Lung (tissue), 12 donors: ENCODE data around the gene VCP. TPM values are rescaled to one million over a fixed set of nuclear protein-coding genes. Genes with fewer than 3 reads are reported as not detected.

Experiments used
- ATAC-seq: fragments of 200-7000 bp; cut with Tn5 transposase; one replicate; pipeline ENCODE4 v1.9.1; 2020; ENCODE audit warnings: moderate number of reproducible peaks; ENCODE audit not compliant: insufficient read depth, low FRiP score
- DNase-seq, 3 donors: peaks; one replicate each; pipeline ENCODE4 v3.0.0-alpha.2; 2013 to 2017
- H3K27ac ChIP-seq, 2 donors: one replicate each; pipeline ENCODE4 v1.5.1; 2013; ENCODE audit warnings: mild to moderate bottlenecking in 2 of 2, moderate library complexity in 2 of 2, control low read depth in 1 of 2, inconsistent platforms in 1 of 2, low read depth in 1 of 2, low read length in 1 of 2
- H3K27me3 ChIP-seq, 3 donors: one replicate each; pipeline ENCODE4 v1.5.1; 2013; ENCODE audit warnings: low read length in 2 of 3; ENCODE audit not compliant: control insufficient read depth in 3 of 3, insufficient read depth in 3 of 3
- H3K36me3 ChIP-seq, 4 donors: one replicate each; pipeline ENCODE4 v1.5.1; 2013; ENCODE audit warnings: low read length in 4 of 4, mild to moderate bottlenecking in 1 of 4, moderate library complexity in 1 of 4; ENCODE audit not compliant: control insufficient read depth in 4 of 4, insufficient read depth in 4 of 4
- H3K4me1 ChIP-seq, 5 donors: one replicate each; pipeline ENCODE4 v1.5.1; 2013; ENCODE audit warnings: low read length in 5 of 5, mild to moderate bottlenecking in 2 of 5, moderate library complexity in 1 of 5; ENCODE audit not compliant: control insufficient read depth in 5 of 5, insufficient read depth in 5 of 5
- H3K4me3 ChIP-seq: one replicate; pipeline ENCODE4 v1.5.1; 2013; ENCODE audit warnings: mild to moderate bottlenecking, control low read depth, moderate library complexity
- H3K9ac ChIP-seq, 2 donors: one replicate each; pipeline ENCODE4 v1.5.1; 2013; ENCODE audit warnings: low read length in 2 of 2, control low read depth in 1 of 2; ENCODE audit not compliant: insufficient read depth in 1 of 2
- H3K9me3 ChIP-seq, 4 donors: one replicate each; pipeline ENCODE4 v1.5.1; 2013; ENCODE audit warnings: low read length in 3 of 4, mild to moderate bottlenecking in 1 of 4, moderate library complexity in 1 of 4; ENCODE audit not compliant: control insufficient read depth in 4 of 4, insufficient read depth in 3 of 4
- WGBS, 2 donors: extraction: QIAGEN DNeasy Blood & Tissue Kit; methylation state at CpG; one replicate each; pipeline ENCODE4 v1.1.7; 2013; 5-methylcytosine and 5-hydroxymethylcytosine counted together
- polyA plus RNA-seq, 2 donors: library from polyadenylated mRNA; stranded (reverse); fragments of 200-250 nt; gene quantifications; one replicate each; pipeline ENCODE4 v1.2.1, GENCODE V29; 2013
- total RNA-seq, 2 donors: library from RNA; depleted of rRNA in 1 of 2; stranded (reverse); fragments of >200 nt in 1 of 2; gene quantifications; one replicate each; pipeline ENCODE4 v1.2.1, GENCODE V29; 2014 to 2021
- TF ChIP-seq, protein P1 (sequence below): IDR thresholded peaks from 2 replicates; pipeline ENCODE4 v1.5.1; 2012; ENCODE audit warnings: mild to moderate bottlenecking; ENCODE audit errors: control extremely low read depth, extremely low read depth
- donor health status: control.
- donor health status: control.
- donor health status: Bipolar disorder and iron deficiency.
- donor health status: healthy.
- donor health status: DM: yes; HTN: yes; CAD: no.

The VCP gene
- total and polyA plus RNA-seq, 4 donors, result 58.5 to 249 (median 178) TPM

DNA sequence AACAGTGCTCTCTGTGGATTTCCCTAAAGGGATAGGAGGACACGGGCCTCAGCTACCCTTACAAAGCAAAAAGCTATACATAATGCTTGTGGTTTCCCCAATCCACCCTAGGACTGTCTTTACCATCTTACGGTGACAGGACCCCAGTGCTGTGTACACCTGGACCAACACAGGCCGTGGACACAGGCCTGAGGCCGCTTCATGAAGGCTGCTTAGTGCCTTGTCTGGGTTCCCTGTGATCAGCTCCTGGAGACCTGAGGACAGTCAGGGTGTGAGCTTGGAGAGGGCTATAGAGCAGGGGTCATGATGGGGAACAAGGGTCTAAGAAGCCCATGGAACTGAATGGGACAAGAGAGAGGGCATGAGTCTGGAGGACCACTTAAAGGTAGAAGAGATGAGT, 4.4 kb upstream of the VCP start:
- DNase-seq, result no peak
- 95 to 99% methylated on average over 4 of the region's 4 CpGs for WGBS, 2 donors
- Histone ChIP-seq H3K9me3 (no peaks in the 10 kb centered on the region), H3K27me3 (no peaks in the 10 kb centered on the region), H3K4me3 (no peak overlapping the region), H3K4me1 (peaks cover 0 to 16% (median 7%) of the 10 kb centered on the region in 5 donors), H3K36me3 (peaks cover 0 to 32% (median 13%) of the 10 kb centered on the region in 4 donors), H3K27ac (no peak overlapping the region), H3K9ac (no peak overlapping the region)
- TF ChIP-seq, protein P1, sequence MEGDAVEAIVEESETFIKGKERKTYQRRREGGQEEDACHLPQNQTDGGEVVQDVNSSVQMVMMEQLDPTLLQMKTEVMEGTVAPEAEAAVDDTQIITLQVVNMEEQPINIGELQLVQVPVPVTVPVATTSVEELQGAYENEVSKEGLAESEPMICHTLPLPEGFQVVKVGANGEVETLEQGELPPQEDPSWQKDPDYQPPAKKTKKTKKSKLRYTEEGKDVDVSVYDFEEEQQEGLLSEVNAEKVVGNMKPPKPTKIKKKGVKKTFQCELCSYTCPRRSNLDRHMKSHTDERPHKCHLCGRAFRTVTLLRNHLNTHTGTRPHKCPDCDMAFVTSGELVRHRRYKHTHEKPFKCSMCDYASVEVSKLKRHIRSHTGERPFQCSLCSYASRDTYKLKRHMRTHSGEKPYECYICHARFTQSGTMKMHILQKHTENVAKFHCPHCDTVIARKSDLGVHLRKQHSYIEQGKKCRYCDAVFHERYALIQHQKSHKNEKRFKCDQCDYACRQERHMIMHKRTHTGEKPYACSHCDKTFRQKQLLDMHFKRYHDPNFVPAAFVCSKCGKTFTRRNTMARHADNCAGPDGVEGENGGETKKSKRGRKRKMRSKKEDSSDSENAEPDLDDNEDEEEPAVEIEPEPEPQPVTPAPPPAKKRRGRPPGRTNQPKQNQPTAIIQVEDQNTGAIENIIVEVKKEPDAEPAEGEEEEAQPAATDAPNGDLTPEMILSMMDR, result no peak
- no peak for ATAC-seq

DNA sequence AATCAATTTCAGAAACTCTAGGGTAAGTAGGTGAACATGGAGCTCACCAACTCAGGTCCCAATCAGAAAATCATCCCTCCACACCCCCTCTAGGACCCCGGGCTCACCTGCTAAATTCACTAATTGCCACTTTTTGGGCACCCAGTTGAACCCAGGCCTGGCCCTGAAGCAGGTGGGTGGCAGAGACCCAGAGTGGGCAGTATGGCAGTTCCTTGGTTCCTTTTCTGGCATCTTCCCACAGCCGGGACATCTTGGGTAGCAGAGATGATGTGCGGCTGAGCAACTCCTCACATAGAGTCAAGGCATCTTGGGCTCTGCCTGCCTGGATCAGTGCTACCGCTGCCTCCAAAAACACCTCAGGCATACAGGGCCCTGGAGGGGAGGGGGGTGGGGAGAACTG, 2.9 kb upstream of the VCP start:
- Histone ChIP-seq H3K9ac (no peak overlapping the region), H3K9me3 (no peaks in the 10 kb centered on the region), H3K27ac (no peak overlapping the region), H3K36me3 (peaks cover 0 to 32% (median 13%) of the 10 kb centered on the region in 4 donors), H3K4me3 (no peak overlapping the region), H3K27me3 (no peaks in the 10 kb centered on the region), H3K4me1 (peaks cover 7 to 25% (median 8%) of the 10 kb centered on the region in 5 donors)
- TF ChIP-seq, protein P1, result no peak
- WGBS, 2 donors, result 97 to 98% methylated on average over 4 of the region's 4 CpGs
- no peak for ATAC-seq
- no peak for DNase-seq

DNA sequence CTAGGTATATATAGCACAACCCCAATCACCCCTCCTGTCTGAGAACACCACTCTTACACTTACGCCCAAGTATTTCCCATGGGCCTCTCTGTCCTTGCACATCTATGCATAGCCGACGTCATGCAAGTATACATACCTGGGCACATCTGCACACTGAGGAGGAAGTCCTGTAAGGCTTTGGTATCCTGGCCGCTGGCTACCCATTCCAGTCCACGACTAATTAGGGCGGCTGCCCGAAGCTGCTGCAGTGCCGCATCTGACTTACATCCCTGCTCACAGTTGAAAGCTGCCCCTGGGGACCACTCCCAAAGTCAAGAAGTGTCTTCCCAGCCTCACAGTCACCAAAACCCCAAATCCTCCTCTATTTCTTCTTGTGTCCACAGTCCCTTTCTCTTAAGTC, 2.4 kb upstream of the VCP start:
- ATAC-seq, result no peak
- WGBS, 2 donors, result 94 to 97% methylated on average over 8 of the region's 8 CpGs
- H3K27me3 ChIP-seq, result no peaks in the 10 kb centered on the region
- no peak overlapping the region for H3K27ac ChIP-seq
- DNase-seq, result no peak
- H3K4me1 ChIP-seq, result peaks cover 10 to 31% (median 13%) of the 10 kb centered on the region in 5 donors
- TF ChIP-seq, protein P1, result no peak
- H3K9me3 ChIP-seq, result no peaks in the 10 kb centered on the region
- H3K36me3 ChIP-seq, result peaks cover 0 to 32% (median 13%) of the 10 kb centered on the region in 4 donors
- no peak overlapping the region for H3K9ac ChIP-seq
- H3K4me3 ChIP-seq, result no peak overlapping the region

DNA sequence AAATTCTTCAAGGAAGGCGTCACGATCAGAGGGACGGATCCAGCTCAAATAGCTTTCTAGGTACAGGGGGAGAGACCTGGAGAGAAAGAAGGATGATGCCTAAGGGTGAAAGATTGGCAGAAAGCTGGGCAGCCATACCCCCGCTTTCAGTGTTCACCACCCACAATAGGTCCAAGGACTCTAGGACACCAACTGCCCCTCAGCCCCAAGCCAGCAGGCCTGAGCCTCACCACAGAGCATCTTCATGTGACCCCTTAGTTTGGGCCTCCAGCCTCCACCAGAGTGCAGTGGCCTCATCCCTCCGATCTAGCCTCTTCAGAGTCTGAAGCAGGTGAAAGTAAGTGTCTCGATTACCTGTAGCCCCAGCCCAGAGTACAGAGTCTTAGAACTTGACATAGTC, 1.7 kb upstream of the VCP start:
- DNase-seq (no peak), ATAC-seq (no peak)
- Histone ChIP-seq H3K36me3 (peaks cover 0 to 32% (median 13%) of the 10 kb centered on the region in 4 donors), H3K4me1 (peaks cover 9 to 34% (median 16%) of the 10 kb centered on the region in 5 donors), H3K9me3 (no peaks in the 10 kb centered on the region), H3K9ac (no peak overlapping the region), H3K27me3 (no peaks in the 10 kb centered on the region), H3K27ac (no peak overlapping the region), H3K4me3 (no peak overlapping the region)
- TF ChIP-seq, protein P1, result no peak
- WGBS, 2 donors, result 97 to 100% methylated on average over 6 of the region's 6 CpGs
